HL-60/S4 (cell line): ENCODE data around the gene VIL1.

Experiments used
- in situ Hi-C: fragments of 300-500 bp; cut with MboI; formaldehyde crosslinking; loops from 2 replicates; pipeline ENCODE4 v1.14.3; 2022; ENCODE audit warnings: low sequenced_read_pairs

Gene VIL1

DNA sequence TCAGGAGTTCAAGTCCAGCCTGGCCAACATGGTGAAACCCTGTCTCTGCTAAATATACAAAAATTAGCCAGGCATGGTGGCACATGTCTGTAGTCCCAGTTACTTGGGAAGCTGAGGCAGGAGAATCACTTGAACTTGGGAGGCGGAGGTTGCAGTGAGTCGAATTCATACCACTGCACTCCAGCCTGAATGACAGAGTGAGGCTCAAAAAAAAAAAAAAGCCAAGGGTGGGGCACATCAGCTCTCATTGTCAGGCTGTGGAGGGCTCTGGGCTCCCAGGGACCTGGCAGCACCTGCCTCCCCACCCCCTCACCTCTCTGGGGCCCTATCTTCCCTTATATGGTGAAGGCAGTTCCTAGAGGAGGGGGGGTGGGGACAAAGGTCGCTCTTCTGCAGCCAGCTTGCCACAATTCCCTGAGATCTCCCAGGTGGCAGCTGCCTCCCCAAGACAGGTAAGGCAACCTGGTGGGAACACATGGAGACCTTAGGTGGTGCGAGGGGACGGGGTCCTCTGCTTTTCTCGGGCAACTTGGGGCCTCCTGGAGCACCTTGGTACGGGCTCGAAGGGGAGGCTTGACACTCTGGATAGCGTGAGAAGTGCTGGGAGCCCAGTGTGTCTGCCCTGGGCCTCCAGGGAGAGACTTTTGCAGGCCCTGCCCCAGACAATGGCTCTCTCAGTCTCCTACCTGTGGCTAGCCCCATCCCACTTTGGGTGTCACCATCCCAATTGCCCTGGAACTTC, at the start of gene VIL1:
VIL1 (plus strand) TSS at position 407 of the 742 bp plus-strand sequence. CDS start 4,656 bp downstream, outside the sequence.
- in situ Hi-C loops, result no loop called here

DNA sequence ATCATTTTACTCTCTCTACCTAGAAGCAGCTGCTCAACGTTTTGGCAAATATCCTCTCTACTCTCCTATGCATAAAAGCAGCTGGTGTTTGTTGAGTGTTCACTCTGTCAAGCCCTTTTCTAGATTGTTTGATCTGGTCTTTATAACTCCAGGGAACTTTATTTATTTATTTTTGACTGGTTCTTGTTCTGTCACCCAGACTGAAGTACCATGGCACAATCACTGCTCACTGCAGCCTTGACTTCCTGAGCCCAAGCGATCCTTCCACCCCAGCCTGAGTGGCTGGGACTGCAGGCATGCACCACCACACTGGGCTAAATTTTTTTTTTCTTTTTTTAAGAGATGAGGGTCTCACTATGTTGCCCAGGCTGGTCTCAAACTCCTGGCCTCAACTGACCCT, 49.6 kb upstream of the VIL1 start:
- in situ Hi-C loops, result no loop called here

DNA sequence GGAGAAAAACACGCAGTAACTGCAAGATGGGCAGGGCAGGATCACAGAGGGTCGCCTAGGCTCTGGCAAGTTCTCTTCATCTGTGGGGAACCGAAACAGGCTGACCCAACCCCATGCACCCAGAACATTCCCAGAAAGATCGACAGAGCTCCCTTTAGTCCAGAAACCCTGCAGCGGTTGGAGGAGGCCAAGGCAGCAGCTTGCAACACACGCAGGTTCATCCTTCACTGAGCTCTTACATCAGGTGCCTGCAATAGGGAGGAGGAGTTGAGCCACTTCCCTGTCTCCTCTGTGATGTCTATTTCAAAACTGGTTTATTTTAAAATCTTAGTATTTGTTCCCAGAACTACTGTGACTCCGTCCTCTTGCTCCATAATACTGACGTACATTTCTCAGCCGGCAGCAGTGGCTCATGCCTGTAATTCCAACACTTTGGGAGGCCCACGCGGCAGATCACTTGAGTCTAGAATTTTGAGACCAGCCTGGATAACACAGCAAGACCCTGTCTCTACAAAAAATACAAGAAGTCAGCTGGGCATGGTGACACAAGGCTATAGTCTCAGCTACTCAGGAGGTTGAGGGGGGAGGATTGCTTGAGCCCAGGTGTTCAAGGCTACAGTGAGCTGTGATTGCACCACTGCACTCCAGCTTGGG, 48.4 kb upstream of the VIL1 start:
- in situ Hi-C loops, result no loop called here

DNA sequence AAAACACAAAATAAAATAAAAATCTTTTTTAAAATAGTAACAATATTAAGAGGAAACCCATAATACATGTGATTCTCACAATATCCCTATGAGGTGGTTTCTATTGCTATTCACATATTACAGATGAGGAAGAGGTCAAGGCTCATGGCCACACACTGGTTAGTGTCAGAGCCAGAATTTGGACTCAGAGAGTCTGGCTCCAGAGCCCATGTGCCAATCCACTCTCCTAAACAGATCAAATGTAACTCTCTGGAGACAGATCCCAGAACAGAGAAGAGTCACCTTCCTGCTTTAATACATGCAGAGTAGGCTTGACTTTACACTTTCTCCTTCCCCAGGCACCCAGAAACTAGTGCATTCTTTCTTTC, 47.0 kb upstream of the VIL1 start:
- in situ Hi-C loops, result no loop called here

DNA sequence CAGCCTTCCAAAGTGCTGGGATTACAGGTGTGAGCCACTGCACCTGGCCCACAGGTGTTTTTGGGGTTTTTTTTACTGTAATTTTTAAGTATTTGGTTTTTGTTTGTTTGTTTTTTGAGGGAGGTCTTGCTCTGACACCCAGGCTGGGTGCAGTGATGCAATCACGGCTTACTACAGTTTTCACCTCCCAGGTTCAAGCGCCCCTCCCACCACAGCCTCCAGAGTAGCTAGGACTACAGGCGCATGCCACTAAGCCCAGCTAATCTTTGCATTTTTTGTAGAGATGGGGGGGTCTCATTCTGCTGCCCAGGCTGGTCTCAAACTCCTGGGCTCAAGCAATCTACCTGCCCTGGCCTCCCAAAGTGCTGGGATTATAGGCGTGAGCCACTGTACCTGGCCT, 44.1 kb upstream of the VIL1 start:
- in situ Hi-C loops, result no loop called here

DNA sequence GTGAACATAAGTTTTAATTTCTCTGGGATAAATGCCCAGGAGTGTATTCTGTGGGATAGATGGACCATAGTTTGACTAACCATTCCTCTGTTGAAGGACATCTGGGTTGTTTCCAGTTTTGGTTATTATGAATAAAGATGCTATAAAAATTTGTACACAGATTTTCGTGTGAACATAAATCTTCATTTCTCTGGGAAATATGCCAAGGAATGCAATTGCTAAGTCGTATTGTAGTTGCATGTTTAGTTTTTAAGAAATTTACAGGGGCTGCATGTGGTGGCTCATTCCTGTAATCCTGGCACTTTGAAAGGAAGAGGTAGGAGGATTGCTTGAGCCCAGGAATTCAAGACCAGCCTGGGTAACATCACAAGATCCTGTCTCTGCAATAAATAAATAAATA, 43.7 kb upstream of the VIL1 start:
- in situ Hi-C loops, result no loop called here

DNA sequence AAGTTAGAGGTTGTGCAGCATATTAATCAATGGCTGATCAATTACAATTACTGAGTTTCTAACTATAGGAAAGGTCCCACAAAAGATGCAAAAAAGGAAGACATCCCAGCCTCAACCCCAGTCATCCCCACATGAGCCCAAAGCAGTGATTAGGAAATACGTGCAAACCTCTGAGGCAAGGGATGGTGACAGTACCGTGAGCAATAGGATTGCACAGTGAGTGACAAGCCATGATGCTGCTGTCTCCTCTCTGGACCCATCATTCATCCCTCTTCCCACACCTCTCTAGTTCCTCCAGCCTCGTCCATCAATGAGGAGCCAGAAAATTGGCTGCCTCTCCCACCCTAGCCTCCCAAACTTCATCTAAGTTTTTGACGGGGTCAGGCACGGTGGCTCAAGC, 40.9 kb upstream of the VIL1 start:
- in situ Hi-C loops, result no loop called here

DNA sequence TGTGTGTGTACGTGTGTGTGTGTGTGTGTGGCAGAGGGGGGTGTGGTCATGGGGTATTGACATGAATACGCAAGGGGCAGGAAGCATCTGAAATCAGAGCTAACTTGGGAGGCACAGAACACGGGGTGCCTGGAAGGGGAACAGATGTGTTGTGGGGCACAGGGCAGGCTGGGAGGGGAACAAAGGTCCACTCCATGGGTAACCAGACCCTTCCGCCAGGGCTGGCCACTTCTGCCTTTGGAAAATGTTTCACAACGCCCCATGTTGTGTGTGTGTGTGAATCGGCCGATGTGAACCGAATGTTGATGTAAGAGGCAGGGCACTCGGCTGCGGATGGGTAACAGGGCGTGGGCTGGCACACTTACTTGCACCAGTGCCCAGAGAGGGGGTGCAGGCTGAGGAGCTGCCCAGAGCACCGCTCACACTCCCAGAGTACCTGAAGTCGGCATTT, 37.0 kb upstream of the VIL1 start, which contains the start of gene SLC11A1:
SLC11A1 (plus strand) TSS at position 358 of the 451 bp plus-strand sequence. CDS start 96 bp downstream, outside the sequence.
- in situ Hi-C loops, result no loop called here

DNA sequence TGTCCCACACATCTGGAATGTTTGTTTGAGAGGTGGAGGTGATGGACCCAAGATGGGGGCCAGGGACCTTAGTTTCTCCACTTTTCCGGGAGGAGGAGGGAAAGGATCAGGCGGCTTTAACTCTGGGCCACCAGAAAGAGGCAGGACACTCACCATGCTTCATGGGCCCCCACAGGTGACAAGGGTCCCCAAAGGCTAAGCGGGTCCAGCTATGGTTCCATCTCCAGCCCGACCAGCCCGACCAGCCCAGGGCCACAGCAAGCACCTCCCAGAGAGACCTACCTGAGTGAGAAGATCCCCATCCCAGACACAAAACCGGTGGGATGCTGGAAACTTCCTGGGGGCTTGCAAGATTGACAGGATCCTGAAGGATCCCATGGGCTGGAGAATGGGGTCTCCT, 36.1 kb upstream of the VIL1 start:
- in situ Hi-C loops, result no loop called here

DNA sequence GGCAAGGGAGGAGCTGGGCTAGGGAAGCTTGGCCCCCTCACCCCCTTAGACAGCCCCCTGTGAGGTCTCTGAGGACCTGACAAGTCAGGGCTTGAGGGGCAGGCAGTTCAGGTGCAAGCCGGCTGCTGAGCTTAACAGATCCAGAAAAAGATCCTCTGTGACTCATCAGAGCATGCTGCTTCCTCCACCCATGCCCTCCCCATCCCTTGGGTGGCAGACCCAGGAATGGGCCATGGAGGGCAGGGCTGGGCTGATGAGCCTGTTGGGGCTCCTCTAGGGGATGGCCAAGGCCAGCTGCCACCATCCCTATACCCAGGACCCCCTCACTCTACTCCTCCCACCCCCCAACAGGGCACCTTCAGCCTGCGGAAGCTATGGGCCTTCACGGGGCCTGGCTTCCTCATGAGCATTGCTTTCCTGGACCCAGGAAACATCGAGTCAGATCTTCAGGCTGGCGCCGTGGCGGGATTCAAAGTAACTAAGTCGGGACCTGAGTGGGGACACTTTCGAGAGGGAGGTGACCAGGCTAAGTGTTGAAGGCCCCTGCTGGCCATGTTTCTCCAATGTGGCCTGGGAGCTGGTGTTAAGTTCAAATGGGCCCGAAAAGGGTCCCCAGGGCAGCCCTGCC, 34.9 kb upstream of the VIL1 start:
- in situ Hi-C loops, result no loop called here

DNA sequence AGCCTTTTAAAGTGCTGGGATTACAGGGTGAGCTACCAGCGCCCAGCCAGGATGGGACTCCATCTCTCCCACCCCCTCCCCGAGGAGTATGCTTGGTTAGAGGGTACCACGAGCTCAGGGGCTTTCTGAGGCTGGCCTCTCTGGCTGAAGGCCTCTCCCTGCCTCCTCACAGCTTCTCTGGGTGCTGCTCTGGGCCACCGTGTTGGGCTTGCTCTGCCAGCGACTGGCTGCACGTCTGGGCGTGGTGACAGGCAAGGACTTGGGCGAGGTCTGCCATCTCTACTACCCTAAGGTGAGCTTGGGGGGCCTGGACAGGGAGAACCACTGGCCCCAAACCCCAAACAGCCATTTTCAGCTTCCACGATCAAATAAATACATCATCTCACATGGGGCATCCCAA, 33.9 kb upstream of the VIL1 start:
- in situ Hi-C loops, result no loop called here

DNA sequence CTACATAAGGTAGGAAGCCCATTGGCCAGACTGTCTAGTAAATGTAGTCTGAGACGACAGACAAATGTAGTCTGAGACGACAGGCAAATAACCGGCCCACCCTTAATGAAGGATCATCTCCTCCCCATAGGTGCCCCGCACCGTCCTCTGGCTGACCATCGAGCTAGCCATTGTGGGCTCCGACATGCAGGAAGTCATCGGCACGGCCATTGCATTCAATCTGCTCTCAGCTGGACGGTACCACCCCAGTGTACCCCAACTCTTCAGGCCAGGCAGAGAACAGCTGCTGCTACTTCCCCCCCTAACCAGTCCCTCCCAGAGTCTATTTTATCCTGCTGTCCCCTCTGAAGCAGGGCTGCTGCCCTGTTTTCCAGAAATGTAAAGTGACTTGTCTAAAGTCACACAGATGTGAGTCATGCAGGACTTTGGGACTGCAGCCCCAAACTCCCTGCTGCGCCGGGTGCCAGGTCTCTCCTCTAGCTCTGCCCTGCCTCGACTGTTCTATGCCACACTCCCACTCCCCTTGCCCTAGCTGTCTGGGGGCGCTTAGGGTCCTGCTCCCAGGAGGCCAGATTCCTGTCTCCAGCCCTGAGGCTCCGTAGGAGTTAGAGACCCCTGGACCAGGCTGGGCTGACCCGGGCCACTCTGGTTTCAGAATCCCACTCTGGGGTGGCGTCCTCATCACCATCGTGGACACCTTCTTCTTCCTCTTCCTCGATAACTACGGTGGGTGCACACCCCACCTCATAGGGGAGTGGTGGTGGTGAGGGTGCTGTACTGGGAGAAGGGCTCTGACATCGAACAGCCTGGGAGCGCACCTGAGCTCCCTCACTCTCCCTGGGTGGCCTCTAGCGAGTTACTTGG, 32.2 kb upstream of the VIL1 start:
- in situ Hi-C loops, result no loop called here

DNA sequence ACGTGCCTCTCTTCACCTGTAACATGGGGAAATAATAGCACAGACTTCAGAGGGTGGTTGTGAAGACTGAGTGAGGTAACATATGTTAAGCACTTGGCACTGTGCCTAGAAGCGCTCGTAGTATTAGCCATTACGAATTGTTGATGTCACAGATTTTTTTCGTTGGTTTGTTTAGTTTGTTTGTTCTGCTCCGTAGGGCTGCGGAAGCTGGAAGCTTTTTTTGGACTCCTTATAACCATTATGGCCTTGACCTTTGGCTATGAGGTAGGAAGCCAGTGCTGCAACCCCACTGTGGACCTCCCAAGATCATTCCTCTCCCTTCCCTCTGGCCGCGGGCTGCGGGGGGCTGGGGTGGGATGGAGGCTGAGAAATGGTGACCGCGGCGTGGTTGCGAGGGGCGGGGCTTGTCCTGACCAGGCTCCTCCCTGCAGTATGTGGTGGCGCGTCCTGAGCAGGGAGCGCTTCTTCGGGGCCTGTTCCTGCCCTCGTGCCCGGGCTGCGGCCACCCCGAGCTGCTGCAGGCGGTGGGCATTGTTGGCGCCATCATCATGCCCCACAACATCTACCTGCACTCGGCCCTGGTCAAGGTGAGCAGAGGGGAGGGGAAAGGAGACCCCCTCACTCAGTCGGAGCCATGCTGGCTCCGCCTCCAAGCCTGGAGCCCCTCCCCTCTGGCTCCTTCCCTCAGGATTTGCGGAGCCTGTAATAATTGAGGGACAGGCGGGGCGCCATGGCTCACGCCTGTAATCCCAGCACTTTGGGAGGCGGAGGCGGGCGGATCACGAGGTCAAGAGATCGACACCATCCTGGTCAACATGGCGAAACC, 31.3 kb upstream of the VIL1 start:
- in situ Hi-C loops, result no loop called here

DNA sequence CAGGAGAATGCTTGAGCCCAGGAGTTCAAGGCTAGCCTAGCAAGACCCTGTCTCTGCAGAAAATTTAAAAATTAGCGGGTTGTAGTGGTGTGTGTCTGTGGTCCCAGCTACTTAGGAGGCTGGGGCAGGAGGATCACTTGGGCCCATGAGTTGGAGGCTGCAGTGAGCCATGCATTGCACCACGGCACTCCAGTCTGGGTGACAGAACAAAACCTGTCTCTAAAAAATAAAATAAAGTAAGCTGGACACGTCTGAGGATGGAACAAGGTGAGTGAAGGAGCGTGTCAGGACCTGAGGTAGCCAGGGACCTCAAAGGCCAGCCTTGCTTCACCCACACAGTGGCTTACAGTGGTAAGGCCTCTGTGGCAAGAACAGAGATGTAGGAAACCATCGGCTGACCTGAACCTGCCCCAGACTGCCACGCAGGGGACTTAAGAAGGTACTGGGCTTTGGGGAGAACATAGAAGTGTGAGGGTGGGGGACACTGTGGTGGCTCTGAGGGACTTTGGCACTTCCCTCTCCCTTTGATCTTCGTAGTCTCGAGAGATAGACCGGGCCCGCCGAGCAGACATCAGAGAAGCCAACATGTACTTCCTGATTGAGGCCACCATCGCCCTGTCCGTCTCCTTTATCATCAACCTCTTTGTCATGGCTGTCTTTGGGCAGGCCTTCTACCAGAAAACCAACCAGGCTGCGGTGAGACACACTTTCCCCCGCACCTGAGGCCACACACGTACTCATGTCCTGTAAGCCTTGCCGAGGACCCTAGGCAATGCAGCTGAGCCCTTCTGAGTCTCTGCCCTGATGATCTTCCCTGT, 29.4 kb upstream of the VIL1 start:
- in situ Hi-C loops, result no loop called here

DNA sequence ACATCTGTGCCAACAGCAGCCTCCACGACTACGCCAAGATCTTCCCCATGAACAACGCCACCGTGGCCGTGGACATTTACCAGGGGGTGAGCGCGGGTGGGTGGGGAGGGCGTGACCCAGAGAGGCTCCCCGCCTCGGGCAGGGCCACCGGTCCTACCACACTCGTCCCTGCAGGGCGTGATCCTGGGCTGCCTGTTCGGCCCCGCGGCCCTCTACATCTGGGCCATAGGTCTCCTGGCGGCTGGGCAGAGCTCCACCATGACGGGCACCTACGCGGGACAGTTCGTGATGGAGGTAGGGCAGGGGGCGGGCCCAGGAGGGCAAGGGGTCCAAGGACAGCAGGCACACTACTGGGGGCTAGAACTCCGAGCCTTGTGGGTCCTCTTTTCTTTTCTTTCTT, 27.7 kb upstream of the VIL1 start:
- in situ Hi-C loops, result no loop called here

DNA sequence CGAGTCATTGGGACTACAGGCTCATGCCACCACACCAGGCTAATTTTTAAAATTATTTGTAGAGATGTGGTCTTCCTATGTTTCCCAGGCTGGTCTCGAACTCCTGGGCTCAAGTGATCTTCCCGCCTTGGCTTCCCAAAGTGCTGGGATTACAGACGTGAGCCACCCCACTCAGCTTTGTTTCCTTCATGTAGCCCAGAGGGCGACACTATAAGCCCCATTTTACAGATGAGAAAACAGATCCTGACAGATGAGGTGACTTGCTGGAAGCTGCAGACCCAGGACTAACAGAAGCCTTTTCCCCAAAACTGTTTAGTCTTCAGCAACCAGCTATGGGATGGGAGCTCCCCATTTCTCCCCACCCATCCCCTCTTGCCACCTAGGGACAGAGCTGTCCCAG, 26.5 kb upstream of the VIL1 start:
- in situ Hi-C loops, result no loop called here

DNA sequence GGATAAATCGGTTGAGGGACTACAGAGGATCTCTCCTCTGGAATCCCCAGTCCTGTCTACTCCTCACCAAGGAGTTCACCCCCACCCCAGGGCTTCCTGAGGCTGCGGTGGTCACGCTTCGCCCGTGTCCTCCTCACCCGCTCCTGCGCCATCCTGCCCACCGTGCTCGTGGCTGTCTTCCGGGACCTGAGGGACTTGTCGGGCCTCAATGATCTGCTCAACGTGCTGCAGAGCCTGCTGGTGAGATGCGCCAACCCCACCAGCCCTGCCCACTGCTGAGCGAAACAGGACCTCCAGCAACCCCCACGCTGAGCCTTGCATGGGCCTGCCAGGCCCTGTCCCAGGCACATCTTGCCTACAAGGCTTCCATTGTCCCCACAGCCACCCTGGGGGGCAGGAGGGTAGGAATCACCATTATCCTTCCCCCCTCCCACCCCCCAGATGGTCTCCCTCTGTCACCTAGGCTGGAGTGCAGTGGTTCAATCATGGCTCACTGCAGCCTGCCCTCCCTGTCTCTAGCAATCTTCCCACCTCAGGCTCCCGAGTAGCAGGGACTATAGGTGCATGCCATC, 25.9 kb upstream of the VIL1 start:
- in situ Hi-C loops, result no loop called here

DNA sequence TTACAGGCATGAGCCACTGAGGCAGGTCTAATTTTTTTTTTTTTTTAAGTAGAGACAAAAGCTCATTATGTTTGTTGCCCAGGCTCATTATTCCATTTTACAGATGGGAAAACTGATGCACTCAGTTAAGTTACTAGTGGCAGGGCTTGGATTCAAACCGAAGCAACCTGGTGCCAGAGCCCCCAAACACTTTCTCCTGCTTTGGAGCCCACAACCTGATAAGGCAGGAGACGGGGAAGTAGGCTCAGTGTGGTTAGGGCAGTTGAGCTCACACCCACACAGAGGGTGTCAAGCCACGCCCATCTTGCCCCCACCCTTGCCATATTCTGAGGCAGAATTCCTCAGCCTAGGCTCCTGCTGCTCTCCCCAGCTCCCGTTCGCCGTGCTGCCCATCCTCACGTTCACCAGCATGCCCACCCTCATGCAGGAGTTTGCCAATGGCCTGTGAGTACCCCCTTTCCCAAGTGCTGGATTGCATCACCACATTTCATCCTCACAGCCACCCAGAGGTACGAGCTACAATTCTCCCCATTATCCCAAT, 25.1 kb upstream of the VIL1 start:
- in situ Hi-C loops, result no loop called here
